ENCODE data around the gene HDAC4.

Gene HDAC4

DNA sequence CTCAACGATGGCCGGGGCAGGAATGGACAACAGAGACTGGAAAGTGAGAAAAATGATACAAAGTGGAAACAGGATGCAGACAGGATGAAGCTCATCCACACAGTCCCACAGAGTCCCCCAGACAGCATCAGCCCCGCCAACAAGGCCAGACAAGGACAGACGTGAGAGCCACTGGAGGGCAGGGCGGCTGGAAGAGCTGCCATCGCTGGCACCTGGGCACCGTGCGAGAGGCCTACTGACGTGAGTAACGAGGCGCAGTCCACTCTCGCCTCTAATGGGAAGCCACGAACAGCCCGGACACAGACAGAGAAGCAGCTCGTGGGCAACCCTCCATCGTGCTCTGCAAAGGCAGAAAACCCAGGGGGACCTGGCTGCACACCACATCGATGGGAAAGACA, 17.1 kb downstream of the HDAC4 start:
- no peak for DNase-seq (ENCODE audit: low read depth in 2 of 2)

- no peak for DNase-seq (ENCODE audit: low read depth in 2 of 2)
Observed at GRCh38 chr2:239383036-239383758, 17.6 kb downstream of the HDAC4 start.

DNA sequence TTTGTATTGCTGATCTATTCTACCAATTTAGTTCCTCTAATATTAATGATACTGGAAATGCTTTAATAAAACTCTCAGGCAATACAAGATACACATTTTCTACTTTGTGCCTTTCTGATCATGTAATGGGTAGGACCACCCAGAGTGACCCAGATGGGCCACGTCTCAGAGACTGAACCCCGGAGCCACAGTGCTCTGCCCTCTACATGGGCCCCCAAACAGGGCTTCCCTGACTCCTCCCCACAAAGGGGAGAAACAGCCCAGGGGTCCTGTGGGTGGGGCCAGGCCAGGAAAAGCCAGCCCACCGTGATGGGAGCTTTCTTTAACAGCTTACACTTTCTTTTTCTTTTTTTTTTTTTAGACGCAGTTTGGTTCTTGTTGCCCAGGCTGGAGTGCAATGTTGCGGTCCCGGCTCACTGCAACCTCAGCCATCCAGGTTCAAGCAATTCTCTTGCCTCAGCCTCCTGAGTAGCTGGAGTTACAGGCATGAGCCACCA, 18.4 kb downstream of the HDAC4 start:
- no peak for DNase-seq (ENCODE audit: low read depth in 2 of 2)

GRCh38 chr2:239381709-239382134, 19.1 kb downstream of the HDAC4 start:
- no peak for DNase-seq (ENCODE audit: low read depth in 2 of 2)

DNA sequence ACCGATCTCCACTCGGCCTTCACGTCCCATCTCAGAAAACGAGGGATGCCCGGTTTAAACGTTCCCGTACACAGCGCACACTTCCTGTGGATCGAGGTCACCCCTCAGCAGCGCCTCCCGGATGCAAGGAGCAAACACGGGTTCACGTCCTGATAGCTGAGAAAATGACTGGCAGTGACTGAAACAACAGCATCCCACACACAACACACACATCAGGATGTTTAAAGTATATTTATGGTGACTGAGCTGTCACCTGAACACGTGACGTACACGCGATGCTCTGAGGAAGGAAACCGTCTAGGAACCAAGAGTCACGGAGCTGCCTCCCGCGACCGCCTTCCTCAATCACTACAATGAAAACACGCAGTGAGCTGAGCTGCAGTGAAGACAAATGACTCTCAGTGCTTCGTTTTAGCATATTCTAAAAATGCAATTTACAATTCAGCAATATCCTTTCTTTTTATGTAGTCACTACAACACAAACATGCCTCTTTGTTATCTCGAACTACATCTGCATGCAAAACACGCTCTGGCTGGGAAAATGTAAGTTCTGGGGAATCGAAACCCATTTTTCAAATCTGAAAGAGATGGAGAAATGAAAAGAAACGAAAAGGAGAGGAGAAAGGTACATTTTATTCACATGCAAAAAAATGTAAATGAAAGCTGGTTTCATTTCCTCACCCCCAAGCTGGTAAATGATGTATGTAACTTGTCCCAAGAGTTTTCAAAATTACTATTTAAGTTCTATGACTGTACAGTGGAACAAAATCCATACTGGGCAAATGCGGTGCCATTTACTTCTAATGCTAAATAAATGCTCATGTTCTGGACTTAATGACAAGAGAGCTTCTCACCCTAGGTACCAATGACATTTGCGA, 19.8 kb downstream of the HDAC4 start:
- peak; percentile 45 to 54 for DNase-seq (ENCODE audit: low read depth in 2 of 2)

DNA sequence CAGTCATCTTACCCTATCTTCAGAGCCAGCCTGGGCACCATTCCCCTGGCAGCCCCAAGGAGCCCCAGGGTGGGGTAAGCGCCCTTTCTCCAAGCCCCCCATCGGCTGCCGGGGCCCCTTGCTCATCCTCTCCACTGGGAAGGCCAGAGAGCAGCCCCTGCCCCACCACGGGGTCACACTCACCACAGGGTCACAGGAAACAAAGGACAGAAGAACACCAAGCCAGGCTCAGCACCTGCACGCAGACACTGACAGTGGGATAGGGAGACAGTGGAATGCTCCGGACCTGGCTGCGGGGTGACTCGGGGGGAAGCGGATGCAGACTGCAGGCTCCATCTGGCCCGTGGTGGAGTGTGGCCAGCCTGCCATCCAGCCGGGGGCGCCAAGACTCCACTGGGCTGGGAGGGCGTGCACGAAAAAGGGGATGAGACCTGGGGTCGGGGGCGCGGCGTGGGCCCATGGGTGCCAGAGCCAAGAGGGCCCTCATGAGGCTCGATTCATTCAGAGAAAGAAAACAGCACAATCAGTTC, 21.1 kb downstream of the HDAC4 start:
- no peak for DNase-seq (ENCODE audit: low read depth in 2 of 2)

- no peak for DNase-seq (ENCODE audit: low read depth in 2 of 2)
Observed at GRCh38 chr2:239378918-239379640, 21.7 kb downstream of the HDAC4 start.

GRCh38 chr2:239378021-239378917, 22.6 kb downstream of the HDAC4 start:
- DNase-seq (ENCODE audit: low read depth in 2 of 2) = no peak

DNA sequence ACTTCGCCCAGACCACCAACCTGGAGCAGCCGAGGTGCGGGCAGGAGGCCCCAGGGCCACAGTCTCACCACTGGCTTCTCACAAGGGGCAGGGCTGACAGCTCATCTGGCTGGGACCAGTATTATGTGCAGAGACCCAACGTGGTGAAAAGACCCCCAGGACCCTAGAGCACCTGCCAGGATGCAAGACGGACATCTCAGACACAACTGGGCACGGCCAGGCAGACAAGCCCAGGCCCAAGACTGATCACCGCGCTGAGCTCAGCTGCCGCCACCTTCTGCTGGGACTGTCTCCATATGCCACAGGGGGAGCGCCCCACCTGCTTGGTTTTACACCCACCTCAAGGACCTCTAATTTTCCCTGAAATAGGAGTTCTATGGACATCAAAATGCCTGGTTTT, 23.2 kb downstream of the HDAC4 start:
- DNase-seq (ENCODE audit: low read depth in 2 of 2) = no peak

GRCh38 chr2:239376942-239377531, 23.8 kb downstream of the HDAC4 start:
- no peak for DNase-seq (ENCODE audit: low read depth in 2 of 2)

GRCh38 chr2:239376351-239376750, 24.5 kb downstream of the HDAC4 start:
- no peak for DNase-seq (ENCODE audit: low read depth in 2 of 2)

GRCh38 chr2:239375278-239376061, 25.4 kb downstream of the HDAC4 start:
- no peak for DNase-seq (ENCODE audit: low read depth in 2 of 2)

GRCh38 chr2:239374896-239375277, 25.9 kb downstream of the HDAC4 start:
- no peak for DNase-seq (ENCODE audit: low read depth in 2 of 2)

DNA sequence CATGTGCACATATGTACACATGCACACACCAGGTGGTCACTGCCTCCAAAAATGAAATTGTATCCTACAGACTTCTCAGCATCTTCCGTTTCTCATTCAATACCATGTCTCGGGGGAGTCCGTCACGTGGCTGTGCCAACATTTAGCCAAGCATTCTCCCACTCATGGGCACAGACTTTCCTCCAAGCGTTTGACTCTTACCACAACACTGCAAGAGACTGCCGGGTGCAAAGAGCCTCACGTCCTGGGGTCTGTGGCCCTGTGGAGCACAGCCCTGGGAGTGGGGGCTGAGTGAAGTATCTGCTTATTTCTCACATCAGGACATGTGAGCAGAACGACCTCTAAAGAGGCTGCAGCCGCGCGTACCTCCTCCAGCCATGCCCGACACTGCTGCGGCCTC, 28.0 kb downstream of the HDAC4 start:
- DNase-seq (ENCODE audit: low read depth in 2 of 2) = no peak

- no peak for DNase-seq (ENCODE audit: low read depth in 2 of 2)
Observed at GRCh38 chr2:239371726-239372686, 28.8 kb downstream of the HDAC4 start.

DNA sequence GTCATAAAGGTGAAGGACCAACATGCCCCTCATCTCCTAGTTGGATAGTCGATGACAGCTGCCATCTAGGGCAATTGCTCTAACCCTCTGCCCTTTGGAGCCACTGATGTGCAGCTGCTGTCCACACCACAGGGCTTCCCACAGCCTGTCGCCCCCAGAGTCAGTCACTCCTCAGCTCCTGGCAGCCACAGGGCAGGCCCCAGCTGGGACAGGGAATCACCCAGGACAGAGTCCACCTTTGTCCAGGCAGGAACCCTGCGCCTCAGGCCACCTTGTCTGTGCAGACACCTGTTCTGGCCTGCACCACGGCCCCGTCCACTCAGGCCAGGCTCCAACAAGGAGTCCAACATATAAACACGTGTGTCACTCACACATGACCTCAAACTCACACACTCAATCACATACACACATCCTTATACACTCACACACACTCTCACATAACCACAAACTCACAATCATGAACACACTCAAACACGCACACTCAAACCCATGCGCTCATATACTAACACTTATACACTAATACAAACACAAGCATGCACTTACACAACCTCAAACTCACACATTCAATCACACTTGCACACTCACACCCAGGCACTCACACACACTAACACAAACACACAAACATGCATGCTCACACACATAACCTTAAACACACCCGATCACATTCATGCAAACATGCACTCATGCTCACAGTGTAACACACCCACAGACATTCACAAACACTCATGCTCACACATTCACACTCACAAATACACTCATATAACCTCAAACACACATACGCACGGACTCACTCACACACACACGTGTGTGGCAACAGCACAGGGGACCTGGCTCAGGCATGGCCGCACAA, 29.7 kb downstream of the HDAC4 start:
- DNase-seq (ENCODE audit: low read depth in 2 of 2) = no peak

GRCh38 chr2:239370403-239370802, 30.4 kb downstream of the HDAC4 start:
- DNase-seq (ENCODE audit: low read depth in 2 of 2) = no peak

All from activated CD4-positive, alpha-beta T cell treated with anti-CD3 and anti-CD28 coated beads for 24 hours (primary cell).